ENCODE data around the gene EXD1. TPM values are rescaled to one million over a fixed set of nuclear protein-coding genes. Genes with fewer than 3 reads are reported as not detected.

Gene EXD1
- total RNA-seq, 5 donors from 2014 or later (not counting 1 experiment from before 2014, with no cell fraction given) = not detected

DNA sequence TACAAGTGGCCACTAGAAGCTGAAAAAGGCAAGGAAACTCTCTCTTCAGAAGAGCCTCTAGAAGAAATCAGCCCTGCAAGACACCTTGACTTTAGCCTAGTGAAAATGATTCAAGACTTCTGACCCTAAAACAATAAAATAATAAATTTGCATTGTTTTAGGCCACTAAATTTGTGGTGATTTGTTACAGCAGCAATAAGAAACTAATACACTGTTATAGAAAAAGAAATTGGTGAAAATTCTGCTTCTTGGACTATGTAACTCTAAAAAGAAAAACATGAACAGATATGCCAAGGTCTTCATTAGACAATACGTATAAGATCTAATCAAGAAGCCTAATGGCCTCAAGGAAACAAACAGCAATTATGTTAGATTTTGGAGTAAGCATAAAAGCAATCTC is 36.1 kb downstream of the EXD1 start:
- WGBS (ENCODE audit: insufficient coverage) = no CpG with 5 or more reads among the region's 1 CpG
- Histone ChIP-seq H3K9me3 (no peaks in the 10 kb centered on the region), H3K4me1 (ENCODE audit: control insufficient read depth in 1 of 2, extremely low read depth in 1 of 2, insufficient read depth in 2 of 2, low read length in 2 of 2) (no peaks in the 10 kb centered on the region), H3K27ac (ENCODE audit: low read length) (no peak overlapping the region), H3K27me3 (replicated peaks in 1 of 2; ENCODE audit: control insufficient read depth in 2 of 2, extremely low read depth in 1 of 2, insufficient read depth in 2 of 2, low read length in 1 of 2) (peaks cover 0 to 9% of the 10 kb centered on the region in 2 experiments), H3K4me3 (ENCODE audit: control insufficient read depth in 1 of 2, extremely low read depth in 1 of 2, low read length in 1 of 2) (no peak overlapping the region), H3K36me3 (ENCODE audit: control insufficient read depth in 2 of 2, extremely low read depth in 1 of 2, insufficient read depth in 1 of 2, low read length in 1 of 2) (no peaks in the 10 kb centered on the region)
- no peak overlapping the region for H3K27ac Mint-ChIP-seq
- no peaks in the 10 kb centered on the region for H3K27me3 Mint-ChIP-seq
- H3K36me3 Mint-ChIP-seq = no peaks in the 10 kb centered on the region
- POLR2A ChIA-PET = no interaction called here
- no peaks in the 10 kb centered on the region for H3K9me3 Mint-ChIP-seq
- DNase-seq = no peak
- no peak overlapping the region for H3K4me3 Mint-ChIP-seq
- no peak for ATAC-seq (replicated peaks in 1 of 4)
- CTCF ChIA-PET = interaction anchor here in 1 of 2 donors (0.7 kb wide), 1 partner anchor 891 kb away, joined by 9 read pairs; no protein-coding TSS in a partner anchor
- H3K4me1 Mint-ChIP-seq = no peaks in the 10 kb centered on the region

DNA sequence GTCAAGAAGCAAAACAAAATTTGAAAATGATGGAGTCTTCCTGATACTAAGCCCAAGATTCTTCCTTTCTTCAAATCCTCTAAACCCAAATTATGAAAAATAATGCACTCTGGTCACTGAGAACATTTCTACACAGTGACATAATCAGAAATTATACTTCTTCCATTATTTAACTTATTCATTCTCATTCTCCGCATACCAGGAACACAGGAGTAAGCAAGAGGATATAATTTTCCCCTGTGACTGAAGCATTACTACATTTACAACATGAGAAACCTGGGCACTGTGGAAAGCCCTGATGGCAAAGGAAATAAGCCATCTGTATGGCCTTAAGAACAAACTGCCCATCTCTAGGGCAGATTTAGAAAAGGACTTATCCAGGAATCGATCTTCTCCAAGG is 47.0 kb downstream of the EXD1 start:
- Mint-ChIP-seq H3K27me3 (peaks cover 0 to 4% of the 10 kb centered on the region in 2 donors), H3K9me3 (no peaks in the 10 kb centered on the region), H3K36me3 (no peaks in the 10 kb centered on the region), H3K4me1 (no peaks in the 10 kb centered on the region), H3K4me3 (no peak overlapping the region), H3K27ac (no peak overlapping the region)
- Histone ChIP-seq H3K4me1 (ENCODE audit: control insufficient read depth in 1 of 2, extremely low read depth in 1 of 2, insufficient read depth in 2 of 2, low read length in 2 of 2) (no peaks in the 10 kb centered on the region), H3K36me3 (ENCODE audit: control insufficient read depth in 2 of 2, extremely low read depth in 1 of 2, insufficient read depth in 1 of 2, low read length in 1 of 2) (no peaks in the 10 kb centered on the region), H3K9me3 (no peaks in the 10 kb centered on the region), H3K4me3 (ENCODE audit: control insufficient read depth in 1 of 2, extremely low read depth in 1 of 2, low read length in 1 of 2) (no peak overlapping the region), H3K27ac (ENCODE audit: low read length) (no peak overlapping the region), H3K27me3 (replicated peaks in 1 of 2; ENCODE audit: control insufficient read depth in 2 of 2, extremely low read depth in 1 of 2, insufficient read depth in 2 of 2, low read length in 1 of 2) (no peaks in the 10 kb centered on the region)
- POLR2A ChIA-PET = no interaction called here
- WGBS (ENCODE audit: insufficient coverage) = 100% methylated on average over 1 of the region's 2 CpGs
- no peak for DNase-seq
- CTCF ChIA-PET = interaction anchor here (1.0 to 2.5 kb wide), 5 partner anchors 280 to 326 kb away, joined by 3 to 17 read pairs (median 8); no protein-coding TSS in a partner anchor
- no peak for ATAC-seq (replicated peaks in 1 of 4)

DNA sequence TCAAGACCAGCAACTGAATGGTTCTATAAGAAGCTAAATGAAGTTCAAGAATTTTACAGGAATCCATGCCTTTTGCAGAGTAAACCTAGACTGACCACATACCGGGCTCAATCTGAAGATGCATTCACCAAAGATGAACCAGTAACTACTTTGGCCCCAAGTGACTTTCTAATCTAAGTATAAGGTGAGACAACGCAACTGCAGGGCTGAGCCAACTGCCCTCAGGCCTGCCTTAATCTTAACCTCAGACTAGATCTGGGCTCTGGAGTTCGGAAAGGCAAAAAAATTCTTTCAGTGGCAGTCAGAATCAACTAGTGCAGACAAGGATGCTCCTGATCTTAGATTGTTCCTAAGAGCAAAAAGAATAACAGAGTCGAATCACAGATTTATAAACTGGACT is 48.3 kb downstream of the EXD1 start:
- H3K27me3 Mint-ChIP-seq = peaks cover 0 to 4% of the 10 kb centered on the region in 2 donors
- DNase-seq = no peak
- H3K36me3 ChIP-seq (ENCODE audit: control insufficient read depth in 2 of 2, extremely low read depth in 1 of 2, insufficient read depth in 1 of 2, low read length in 1 of 2) = no peaks in the 10 kb centered on the region

DNA sequence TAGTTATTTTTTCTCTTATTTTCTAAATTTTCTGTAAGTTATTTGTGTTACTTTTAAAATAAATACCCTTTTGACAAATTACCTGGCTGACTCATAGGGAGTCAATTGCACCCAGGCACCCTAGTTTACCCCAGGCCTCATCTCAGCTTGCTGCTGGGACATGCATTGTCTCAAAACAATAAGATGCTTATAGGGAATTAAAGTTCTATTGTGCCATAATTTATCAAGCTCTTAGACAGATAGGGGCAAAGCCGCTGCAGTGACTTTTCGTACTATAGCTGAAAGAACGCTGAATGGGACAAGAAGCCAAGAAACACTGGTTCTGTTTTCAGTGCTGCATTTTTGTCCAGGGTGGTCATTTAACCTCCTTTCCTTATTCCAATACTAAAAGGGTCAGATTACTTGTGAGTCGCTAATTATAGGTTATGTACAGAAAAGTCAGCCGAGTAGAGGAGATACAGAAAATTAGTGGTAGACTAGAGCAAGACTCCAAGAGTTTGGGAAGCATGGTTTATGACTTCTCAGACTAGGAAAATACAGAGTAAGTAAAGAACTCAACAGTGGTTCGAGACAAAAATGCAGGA is 50.3 kb downstream of the EXD1 start:
- Mint-ChIP-seq H3K4me1 (no peaks in the 10 kb centered on the region), H3K27ac (no peak overlapping the region), H3K4me3 (no peak overlapping the region), H3K9me3 (no peaks in the 10 kb centered on the region), H3K36me3 (no peaks in the 10 kb centered on the region), H3K27me3 (peaks cover 4 to 6% of the 10 kb centered on the region in 2 donors)
- WGBS (ENCODE audit: insufficient coverage) = 85% methylated on average over 4 of the region's 6 CpGs
- H3K27me3 ChIP-seq (replicated peaks in 1 of 2; ENCODE audit: control insufficient read depth in 2 of 2, extremely low read depth in 1 of 2, insufficient read depth in 2 of 2, low read length in 1 of 2) = no peaks in the 10 kb centered on the region
- no peaks in the 10 kb centered on the region for H3K4me1 ChIP-seq (ENCODE audit: control insufficient read depth in 1 of 2, extremely low read depth in 1 of 2, insufficient read depth in 2 of 2, low read length in 2 of 2)
- CTCF ChIA-PET = no interaction called here
- no peak for DNase-seq
- H3K36me3 ChIP-seq (ENCODE audit: control insufficient read depth in 2 of 2, extremely low read depth in 1 of 2, insufficient read depth in 1 of 2, low read length in 1 of 2) = no peaks in the 10 kb centered on the region
- ATAC-seq (replicated peaks in 1 of 4) = no peak
- no peak overlapping the region for H3K27ac ChIP-seq (ENCODE audit: low read length)
- H3K9me3 ChIP-seq = no peaks in the 10 kb centered on the region
- no peak overlapping the region for H3K4me3 ChIP-seq (ENCODE audit: control insufficient read depth in 1 of 2, extremely low read depth in 1 of 2, low read length in 1 of 2)
- POLR2A ChIA-PET = no interaction called here

More for the DNA sequence above, 48.3 kb downstream of the EXD1 start:
- Mint-ChIP-seq H3K4me1 (no peaks in the 10 kb centered on the region), H3K27ac (no peak overlapping the region), H3K9me3 (no peaks in the 10 kb centered on the region), H3K36me3 (no peaks in the 10 kb centered on the region), H3K4me3 (no peak overlapping the region)
- Histone ChIP-seq H3K4me3 (ENCODE audit: control insufficient read depth in 1 of 2, extremely low read depth in 1 of 2, low read length in 1 of 2) (no peak overlapping the region), H3K27me3 (replicated peaks in 1 of 2; ENCODE audit: control insufficient read depth in 2 of 2, extremely low read depth in 1 of 2, insufficient read depth in 2 of 2, low read length in 1 of 2) (no peaks in the 10 kb centered on the region), H3K9me3 (no peaks in the 10 kb centered on the region), H3K4me1 (ENCODE audit: control insufficient read depth in 1 of 2, extremely low read depth in 1 of 2, insufficient read depth in 2 of 2, low read length in 2 of 2) (no peaks in the 10 kb centered on the region), H3K27ac (ENCODE audit: low read length) (no peak overlapping the region)
- 83% methylated on average over 1 of the region's 4 CpGs for WGBS (ENCODE audit: insufficient coverage)
- POLR2A ChIA-PET = interaction anchor here in 1 of 2 donors (0.7 kb wide), 1 partner anchor 281 kb away, joined by 5 read pairs; no protein-coding TSS in a partner anchor
- CTCF ChIA-PET = interaction anchor here in 1 of 2 donors (0.6 to 0.7 kb wide), 2 partner anchors 48 to 785 kb away, joined by 4 to 9 read pairs; partner anchors contain the start of gene EXD1
- ATAC-seq (replicated peaks in 1 of 4) = no peak

DNA sequence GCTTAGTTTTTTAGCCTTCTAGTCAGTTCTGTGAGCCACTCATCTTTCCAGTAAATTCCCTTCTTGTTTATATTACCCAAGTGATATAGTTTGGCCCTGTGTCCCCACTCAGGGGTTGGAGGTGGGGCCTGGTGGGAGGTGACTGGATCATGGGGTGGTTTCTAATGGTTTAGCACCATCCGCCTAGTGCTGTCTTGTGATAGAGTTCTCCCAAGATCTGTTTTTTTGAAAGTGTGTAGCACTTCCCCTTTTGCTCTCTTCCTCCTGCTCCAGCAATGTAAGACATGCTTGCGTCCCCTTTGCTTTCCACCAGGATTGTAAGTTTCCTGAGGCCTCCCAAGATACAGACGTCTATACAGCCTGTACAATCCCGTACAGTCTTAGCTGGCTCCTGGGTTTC is 60.8 kb downstream of the EXD1 start:
- Histone ChIP-seq H3K9me3 (no peaks in the 10 kb centered on the region), H3K4me1 (ENCODE audit: control insufficient read depth in 1 of 2, extremely low read depth in 1 of 2, insufficient read depth in 2 of 2, low read length in 2 of 2) (no peaks in the 10 kb centered on the region), H3K27me3 (replicated peaks in 1 of 2; ENCODE audit: control insufficient read depth in 2 of 2, extremely low read depth in 1 of 2, insufficient read depth in 2 of 2, low read length in 1 of 2) (no peaks in the 10 kb centered on the region), H3K27ac (ENCODE audit: low read length) (no peak overlapping the region), H3K4me3 (ENCODE audit: control insufficient read depth in 1 of 2, extremely low read depth in 1 of 2, low read length in 1 of 2) (no peak overlapping the region), H3K36me3 (ENCODE audit: control insufficient read depth in 2 of 2, extremely low read depth in 1 of 2, insufficient read depth in 1 of 2, low read length in 1 of 2) (no peaks in the 10 kb centered on the region)
- no CpG with 5 or more reads among the region's 4 CpGs for WGBS (ENCODE audit: insufficient coverage)
- ChIA-PET POLR2A (no interaction called here), CTCF (interaction anchor here in 1 of 2 donors (0.7 kb wide), 1 partner anchor 421 kb away, joined by 4 read pairs; no protein-coding TSS in a partner anchor)
- H3K27ac Mint-ChIP-seq = no peak overlapping the region
- no peak overlapping the region for H3K4me3 Mint-ChIP-seq
- DNase-seq (no peak), ATAC-seq (replicated peaks in 1 of 4) (no peak)
- H3K36me3 Mint-ChIP-seq = no peaks in the 10 kb centered on the region
- peaks cover 0 to 2% of the 10 kb centered on the region in 2 donors for H3K27me3 Mint-ChIP-seq
- H3K9me3 Mint-ChIP-seq = no peaks in the 10 kb centered on the region
- no peaks in the 10 kb centered on the region for H3K4me1 Mint-ChIP-seq

DNA sequence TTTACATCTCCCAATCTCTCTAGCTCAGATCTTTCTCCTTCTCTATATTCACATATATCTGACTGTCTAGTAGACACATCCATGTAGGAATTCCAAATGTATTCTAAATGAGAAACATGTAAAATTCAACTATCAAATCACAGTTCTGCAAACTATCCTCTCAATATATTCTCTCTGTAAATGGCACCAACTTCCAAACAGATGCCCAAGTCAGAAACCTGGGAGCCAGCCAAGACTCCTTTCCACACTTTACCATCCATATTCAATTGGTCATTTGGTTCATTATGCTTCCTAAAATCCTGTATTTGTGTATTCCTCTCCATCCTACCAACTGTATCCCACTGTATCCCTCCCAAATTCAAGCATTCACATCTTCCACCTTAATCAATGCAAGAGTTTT is 61.5 kb downstream of the EXD1 start:
- H3K4me1 Mint-ChIP-seq = no peaks in the 10 kb centered on the region
- no peak overlapping the region for H3K27ac Mint-ChIP-seq

More for the DNA sequence above, 61.5 kb downstream of the EXD1 start:
- no peaks in the 10 kb centered on the region for H3K36me3 ChIP-seq (ENCODE audit: control insufficient read depth in 2 of 2, extremely low read depth in 1 of 2, insufficient read depth in 1 of 2, low read length in 1 of 2)
- Mint-ChIP-seq H3K4me3 (no peak overlapping the region), H3K36me3 (no peaks in the 10 kb centered on the region), H3K9me3 (no peaks in the 10 kb centered on the region), H3K27me3 (peaks cover 0 to 2% of the 10 kb centered on the region in 2 donors)
- H3K27me3 ChIP-seq (replicated peaks in 1 of 2; ENCODE audit: control insufficient read depth in 2 of 2, extremely low read depth in 1 of 2, insufficient read depth in 2 of 2, low read length in 1 of 2) = no peaks in the 10 kb centered on the region
- no peaks in the 10 kb centered on the region for H3K9me3 ChIP-seq
- H3K4me1 ChIP-seq (ENCODE audit: control insufficient read depth in 1 of 2, extremely low read depth in 1 of 2, insufficient read depth in 2 of 2, low read length in 2 of 2) = no peaks in the 10 kb centered on the region
- H3K4me3 ChIP-seq (ENCODE audit: control insufficient read depth in 1 of 2, extremely low read depth in 1 of 2, low read length in 1 of 2) = no peak overlapping the region
- no peak for ATAC-seq (replicated peaks in 1 of 4)
- no peak overlapping the region for H3K27ac ChIP-seq (ENCODE audit: low read length)
- POLR2A ChIA-PET = interaction anchor here in 1 of 2 donors (0.5 kb wide), 1 partner anchor 579 kb away, joined by 5 read pairs; no protein-coding TSS in a partner anchor
- DNase-seq = no peak
- CTCF ChIA-PET = interaction anchor here (0.6 to 0.7 kb wide), 2 partner anchors 62 to 262 kb away, joined by 3 to 6 read pairs; partner anchors contain the start of gene CHP1 (in 1 of the 2)

Measured in T-cell (primary cell).